ENCODE measurements around the gene TNS1. TPM values are rescaled to one million over a fixed set of nuclear protein-coding genes. Genes with fewer than 3 reads are reported as not detected.

TNS1 gene
- polyA plus RNA-seq, 3 donors, result 0.26 to 1.6 (median 1.5) TPM

DNA sequence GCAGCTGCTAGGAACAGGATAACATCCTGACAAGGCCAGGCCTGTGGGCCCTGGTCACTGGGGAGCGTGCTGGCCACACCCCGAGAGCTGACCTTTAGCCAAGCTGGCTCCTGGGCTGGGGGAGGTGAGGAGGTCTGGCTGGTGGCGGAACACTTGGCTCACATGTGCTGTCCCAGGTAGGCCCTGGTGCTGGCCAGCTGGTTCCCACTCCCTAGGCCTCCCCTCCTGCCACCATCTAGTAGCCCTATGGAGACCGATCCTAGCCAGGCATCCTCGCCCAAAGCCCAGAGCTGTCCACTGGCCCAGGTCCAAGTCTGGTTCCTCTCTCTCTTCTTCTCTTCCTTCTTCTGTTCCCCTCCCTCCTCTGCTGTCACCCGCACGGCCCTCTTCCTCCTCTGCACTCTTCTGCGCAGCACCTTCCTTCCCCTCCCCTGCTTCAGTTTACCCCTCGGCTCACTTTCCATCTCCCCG lies 52.4 kb downstream of the TNS1 start:
- 41% methylated on average over 7 of the region's 10 CpGs for WGBS (ENCODE audit: insufficient coverage)
- no peak overlapping the region for H3K9ac ChIP-seq (ENCODE audit: insufficient read depth, low read length, poor library complexity, severe bottlenecking)
- no peak for DNase-seq
- Mint-ChIP-seq H3K27ac (peak overlapping the region in 1 of 7 donors; percentile 12), H3K27me3 (ENCODE audit: low read depth in 3 of 3) (peaks cover 1 to 4% (median 2%) of the 10 kb centered on the region in 3 donors), H3K4me1 (peaks cover 8% of the 10 kb centered on the region), H3K9me3 (no peaks in the 10 kb centered on the region), H3K4me3 (peak overlapping the region in 1 of 2 donors; percentile 27), H3K36me3 (peaks cover 3 to 5% of the 10 kb centered on the region in 2 donors)
- no peak overlapping the region for H3K4me2 ChIP-seq (replicated peaks; ENCODE audit: extremely low read depth, low read length, poor library complexity, severe bottlenecking)
- intact Hi-C loops (cut with micrococcal nuclease), result no loop called here
- peaks cover 4 to 7% of the 10 kb centered on the region in 2 donors for H3K4me1 ChIP-seq (ENCODE audit: control insufficient read depth in 1 of 2, insufficient read depth in 2 of 2, low read length in 2 of 2)
- H3K4me3 ChIP-seq (replicated peaks in 1 of 3; ENCODE audit: low read depth in 2 of 3, low read length in 3 of 3), result no peak overlapping the region
- no peaks in the 10 kb centered on the region for H3K36me3 ChIP-seq (replicated peaks in 1 of 2; ENCODE audit: control insufficient read depth in 1 of 2, insufficient read depth in 2 of 2, low read length in 2 of 2)
- no peaks in the 10 kb centered on the region for H3K79me2 ChIP-seq (ENCODE audit: insufficient read depth, low read length)
- no peaks in the 10 kb centered on the region for H4K20me1 ChIP-seq (ENCODE audit: insufficient read depth, low read length)
- no peaks in the 10 kb centered on the region for H3K27me3 ChIP-seq (ENCODE audit: control insufficient read depth in 2 of 2, insufficient read depth in 2 of 2, low read length in 2 of 2)
- TF ChIP-seq, protein P1, sequence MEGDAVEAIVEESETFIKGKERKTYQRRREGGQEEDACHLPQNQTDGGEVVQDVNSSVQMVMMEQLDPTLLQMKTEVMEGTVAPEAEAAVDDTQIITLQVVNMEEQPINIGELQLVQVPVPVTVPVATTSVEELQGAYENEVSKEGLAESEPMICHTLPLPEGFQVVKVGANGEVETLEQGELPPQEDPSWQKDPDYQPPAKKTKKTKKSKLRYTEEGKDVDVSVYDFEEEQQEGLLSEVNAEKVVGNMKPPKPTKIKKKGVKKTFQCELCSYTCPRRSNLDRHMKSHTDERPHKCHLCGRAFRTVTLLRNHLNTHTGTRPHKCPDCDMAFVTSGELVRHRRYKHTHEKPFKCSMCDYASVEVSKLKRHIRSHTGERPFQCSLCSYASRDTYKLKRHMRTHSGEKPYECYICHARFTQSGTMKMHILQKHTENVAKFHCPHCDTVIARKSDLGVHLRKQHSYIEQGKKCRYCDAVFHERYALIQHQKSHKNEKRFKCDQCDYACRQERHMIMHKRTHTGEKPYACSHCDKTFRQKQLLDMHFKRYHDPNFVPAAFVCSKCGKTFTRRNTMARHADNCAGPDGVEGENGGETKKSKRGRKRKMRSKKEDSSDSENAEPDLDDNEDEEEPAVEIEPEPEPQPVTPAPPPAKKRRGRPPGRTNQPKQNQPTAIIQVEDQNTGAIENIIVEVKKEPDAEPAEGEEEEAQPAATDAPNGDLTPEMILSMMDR (IDR thresholded peaks at IDR 0.05), result no peak
- H2AFZ ChIP-seq (ENCODE audit: insufficient read depth, low read depth, low read length, poor library complexity, severe bottlenecking), result no peak overlapping the region
- no peaks in the 10 kb centered on the region for H3K9me3 ChIP-seq (replicated peaks in 1 of 2; ENCODE audit: control insufficient read depth in 1 of 2, insufficient read depth in 1 of 2, low read length in 2 of 2)
- H3K27ac ChIP-seq (ENCODE audit: low read depth in 1 of 2, low read length in 2 of 2), result no peak overlapping the region

DNA sequence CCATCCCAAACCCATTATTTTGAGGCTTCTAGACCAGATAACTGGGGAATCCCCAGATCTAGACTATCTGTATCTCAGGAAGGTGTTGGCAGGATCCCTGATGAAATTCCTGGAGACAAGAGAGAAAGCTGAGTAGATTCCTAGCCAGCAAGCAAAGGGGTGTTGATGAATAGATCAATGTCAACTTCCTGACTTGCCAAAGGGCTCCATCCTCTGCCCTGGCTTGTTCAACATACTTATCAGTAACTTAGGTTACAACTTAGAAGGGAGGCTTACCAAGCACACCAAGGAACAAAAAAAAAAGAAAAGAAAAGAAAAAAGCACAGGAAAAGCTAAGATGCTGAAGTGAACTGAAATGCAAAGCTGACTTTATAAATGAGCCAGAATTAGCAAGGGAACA lies 53.3 kb downstream of the TNS1 start:
- DNase-seq, result no peak
- H3K9me3 ChIP-seq (replicated peaks in 1 of 2; ENCODE audit: control insufficient read depth in 1 of 2, insufficient read depth in 1 of 2, low read length in 2 of 2), result no peaks in the 10 kb centered on the region
- no peaks in the 10 kb centered on the region for H3K27me3 ChIP-seq (ENCODE audit: control insufficient read depth in 2 of 2, insufficient read depth in 2 of 2, low read length in 2 of 2)
- Mint-ChIP-seq H3K4me1 (peaks cover 8% of the 10 kb centered on the region), H3K27ac (no peak overlapping the region), H3K9me3 (no peaks in the 10 kb centered on the region), H3K36me3 (peaks cover under 1 to 5% of the 10 kb centered on the region in 2 donors), H3K27me3 (ENCODE audit: low read depth in 3 of 3) (peaks cover 0 to 4% (median 1%) of the 10 kb centered on the region in 3 donors), H3K4me3 (no peak overlapping the region)
- H3K9ac ChIP-seq (ENCODE audit: insufficient read depth, low read length, poor library complexity, severe bottlenecking), result no peak overlapping the region
- H4K20me1 ChIP-seq (ENCODE audit: insufficient read depth, low read length), result no peaks in the 10 kb centered on the region
- intact Hi-C loops (cut with micrococcal nuclease), result loop anchor here in 1 of 2 donors (5.0 kb wide), 1 partner anchor 42 kb away; no protein-coding TSS in a partner anchor
- no peak overlapping the region for H3K4me2 ChIP-seq (replicated peaks; ENCODE audit: extremely low read depth, low read length, poor library complexity, severe bottlenecking)
- no peak overlapping the region for H3K27ac ChIP-seq (ENCODE audit: low read depth in 1 of 2, low read length in 2 of 2)
- no peak overlapping the region for H3K4me3 ChIP-seq (replicated peaks in 1 of 3; ENCODE audit: low read depth in 2 of 3, low read length in 3 of 3)
- H3K4me1 ChIP-seq (ENCODE audit: control insufficient read depth in 1 of 2, insufficient read depth in 2 of 2, low read length in 2 of 2), result peaks cover 4 to 7% of the 10 kb centered on the region in 2 donors
- H2AFZ ChIP-seq (ENCODE audit: insufficient read depth, low read depth, low read length, poor library complexity, severe bottlenecking), result no peak overlapping the region
- TF ChIP-seq, protein P1 (IDR thresholded peaks at IDR 0.05), result no peak
- H3K79me2 ChIP-seq (ENCODE audit: insufficient read depth, low read length), result no peaks in the 10 kb centered on the region
- no peaks in the 10 kb centered on the region for H3K36me3 ChIP-seq (replicated peaks in 1 of 2; ENCODE audit: control insufficient read depth in 1 of 2, insufficient read depth in 2 of 2, low read length in 2 of 2)

Measured in CD14-positive monocyte (primary cell).